K562 (cell line): ENCODE measurements around the gene HELZ2. TPM values are rescaled to one million over a fixed set of nuclear protein-coding genes. Genes with fewer than 3 reads are reported as not detected.

Source experiments
- ATAC-seq: fragments of 200-7000 bp; cut with Tn5 transposase; 3 replicates; pipeline ENCODE4 v1.9.1; 2020; ENCODE audit warnings: moderate library complexity
- BruUV-seq: library from RNA; stranded (reverse); fragments of 400-500 nt; replicated peaks from 2 replicates; lab custom pipeline; 2021; lab: Mats Ljungman, UMichigan
- CTCF ChIA-PET: fragments of 300-600 bp; formaldehyde crosslinking; extraction: SDS; loops from one replicate; lab custom pipeline; 2021; ENCODE audit warnings: low intra/inter-chr PET ratio; lab: Yijun Ruan, JAX
- POLR2A ChIA-PET: fragments of 300-600, 350-650 bp; sonication (Branson Sonifier 250); formaldehyde crosslinking; extraction: SDS; loops from one replicate; lab custom pipeline; 2021; ENCODE audit warnings: antibody characterized with exemption, inconsistent platforms; lab: Yijun Ruan, JAX
- DNase-seq, 4 experiments: peaks; one replicate each; pipeline versions ENCODE4 v3.0.0 to v3.0.0-alpha.2; 2011 to 2018; ENCODE audit warnings: low spot score in 3 of 4, mixed read lengths in 3 of 4; ENCODE audit errors: extremely low read depth in 1 of 4
- FAIRE-seq: peaks from 2 replicates; lab custom pipeline; 2011; peaks lifted over from hg19 to GRCh38; lab: Jason Lieb, UNC
- H2AFZ ChIP-seq: 2 replicates; pipeline ENCODE4 v1.6.0; 2011; ENCODE audit warnings: low read depth, low read length, control low read depth, inconsistent platforms
- H3K27ac ChIP-seq: fragments of 200-600 bp; 3 replicates; pipeline ENCODE4 v1.8.0; 2011; ENCODE audit warnings: low read depth, mild to moderate bottlenecking, control low read depth, inconsistent platforms, low read length, moderate library complexity, mixed read lengths; ENCODE audit errors: extremely low read depth
- H3K27me3 ChIP-seq, 2 experiments: fragments of 300-600 bp in 1 of 2; 2 replicates in 1 of 2; 3 replicates in 1 of 2; pipeline versions ENCODE4 v1.6.0 to v1.8.0; 2011; ENCODE audit warnings: inconsistent platforms in 2 of 2, low read length in 2 of 2, mild to moderate bottlenecking in 1 of 2, mixed read lengths in 1 of 2, moderate library complexity in 1 of 2; ENCODE audit not compliant: control insufficient read depth in 2 of 2, insufficient read depth in 2 of 2
- H3K36me3 ChIP-seq: fragments of 300-600 bp; 3 replicates; pipeline ENCODE4 v1.8.0; 2011; ENCODE audit warnings: mild to moderate bottlenecking, low read length, inconsistent platforms; ENCODE audit not compliant: control insufficient read depth, insufficient read depth
- H3K4me1 ChIP-seq, 2 experiments: fragments of 200-600 bp in 1 of 2; replicated peaks in 1 of 2; 2 replicates in 1 of 2; 3 replicates in 1 of 2; pipeline versions ENCODE4 v1.5.1 to v1.8.0; 2011; ENCODE audit warnings: inconsistent platforms in 2 of 2, low read length in 2 of 2, mild to moderate bottlenecking in 1 of 2, mixed read lengths in 1 of 2, moderate library complexity in 1 of 2; ENCODE audit not compliant: control insufficient read depth in 2 of 2, insufficient read depth in 2 of 2
- H3K4me2 ChIP-seq: 2 replicates; pipeline ENCODE4 v1.6.1; 2011; ENCODE audit warnings: low read length, control low read depth, inconsistent platforms, mixed read lengths; ENCODE audit not compliant: insufficient read depth
- H3K4me3 ChIP-seq: fragments of 200-600 bp; sonication (generic), shearing (Covaris generic); 2 replicates; pipeline ENCODE4 v1.5.1; 2016; ENCODE audit warnings: control low read depth, inconsistent platforms
- H3K79me2 ChIP-seq: fragments of 200-600 bp; 3 replicates; pipeline ENCODE4 v1.8.0; 2011; ENCODE audit warnings: low read length, inconsistent platforms; ENCODE audit not compliant: control insufficient read depth, insufficient read depth
- H3K9ac ChIP-seq, 2 experiments: 2 replicates each; pipeline versions ENCODE4 v1.6.0 to v1.6.1; 2011; ENCODE audit warnings: low read depth in 2 of 2, low read length in 2 of 2, control low read depth in 1 of 2, inconsistent platforms in 1 of 2, mild to moderate bottlenecking in 1 of 2, mixed read lengths in 1 of 2; ENCODE audit not compliant: insufficient read depth in 1 of 2
- H3K9me1 ChIP-seq: one replicate; pipeline ENCODE4 v1.6.0; 2011; ENCODE audit warnings: inconsistent platforms, mild to moderate bottlenecking, low read length, moderate library complexity; ENCODE audit not compliant: control insufficient read depth, insufficient read depth
- H3K9me3 ChIP-seq: replicated peaks from 2 replicates; pipeline ENCODE4 v1.5.1; 2011; ENCODE audit warnings: low read depth, low read length, inconsistent platforms; ENCODE audit not compliant: control insufficient read depth, insufficient read depth
- H4K20me1 ChIP-seq: replicated peaks from 2 replicates; pipeline ENCODE4 v1.6.1; 2011; ENCODE audit warnings: low read length, inconsistent platforms, mixed read lengths; ENCODE audit not compliant: control insufficient read depth, insufficient read depth
- CHD4 ChIP-seq: fragments of 200-600 bp; sonication (generic); IDR thresholded peaks from 3 replicates; pipeline ENCODE4 v1.6.1; 2012; ENCODE audit warnings: low read depth, mild to moderate bottlenecking, mixed read lengths, low read length, inconsistent platforms; ENCODE audit not compliant: insufficient read depth, insufficient replicate concordance, poor library complexity, severe bottlenecking
- GTF2A2 ChIP-seq: IDR thresholded peaks from 2 replicates; pipeline ENCODE4 v1.6.1; 2016; ENCODE audit warnings: mild to moderate bottlenecking, missing genetic modification characterization, missing compliant biosample characterization
- ZBTB11 ChIP-seq, 3 experiments: fragments of 200-800 bp in 1 of 3; fragments of 250-450 bp in 1 of 3; fragments of 450-650 bp in 1 of 3; sonication (Bioruptor Pico) in 1 of 3; sonication (Bioruptor generic) in 1 of 3; formaldehyde crosslinking in 1 of 3; IDR thresholded peaks; 2 replicates each; pipeline versions ENCODE4 v1.6.1 to v1.8.0; 2016 to 2022; ENCODE audit warnings: mild to moderate bottlenecking in 2 of 3, missing genetic modification characterization in 2 of 3, missing compliant biosample characterization in 1 of 3, moderate library complexity in 1 of 3
- ZNF263 ChIP-seq: sonication (generic); formaldehyde crosslinking; IDR thresholded peaks from 2 replicates; pipeline ENCODE4 v1.8.0; 2022; ENCODE audit warnings: mild to moderate bottlenecking, missing genetic modification reagents, borderline replicate concordance
- ZNF77 ChIP-seq: fragments of 250-450 bp; sonication (Bioruptor Pico); IDR thresholded peaks from 2 replicates; pipeline ENCODE4 v1.5.0; 2020
- ZSCAN29 ChIP-seq: fragments of 450-650 bp; IDR thresholded peaks from 2 replicates; pipeline ENCODE4 v1.6.1; 2017
- WGBS: fragments of 100-300 bp; shearing (Covaris generic); methylation state at CpG from one replicate; pipeline ENCODE4 v1.1.6; 2016; ENCODE audit warnings: low coverage, mixed read lengths; ENCODE audit not compliant: insufficient coverage; ENCODE audit errors: missing lambda C conversion rate; 5-methylcytosine and 5-hydroxymethylcytosine counted together
- in situ Hi-C: fragments of 300-500 bp; cut with MboI; formaldehyde crosslinking; loops from 4 replicates; pipeline ENCODE4 v1.15.0; 2018; ENCODE audit warnings: inconsistent platforms, mixed read lengths
- intact Hi-C: fragments of 100-400 bp; cut with micrococcal nuclease; formaldehyde crosslinking; loops from 2 replicates; pipeline ENCODE4 v1.14.2; 2022
- polyA plus RNA-seq, 8 experiments: library from polyadenylated mRNA; depleted of rRNA in 4 of 8; stranded (reverse) in 5 of 8; unstranded in 3 of 8; fragments of >200 nt; fragmentation: Nextera tagmentation in 2 of 8; fragmentation: Illumina TruSeq in 1 of 8; extraction: Ambion mirVana in 2 of 8; extraction: Trizol in 1 of 8; gene quantifications; 2 replicates each; pipeline versions ENCODE4 v1.2.1 to v1.2.3, GENCODE V29; 2011 to 2014; ENCODE audit warnings: inconsistent platforms in 1 of 8, missing spikeins in 1 of 8
- total RNA-seq, 7 experiments: library from RNA; depleted of rRNA in 6 of 7; stranded (reverse); fragments of >200 nt in 6 of 7; fragmentation: Illumina TruSeq in 2 of 7; extraction: Trizol in 2 of 7; gene quantifications; 2 replicates each; pipeline versions ENCODE4 v1.2.1 to v1.2.3, GENCODE V29; 2011 to 2021; ENCODE audit warnings: low replicate concordance in 1 of 7
- TF ChIP-seq, protein P1 (sequence below): fragments of 450-650 bp; IDR thresholded peaks from 2 replicates; pipeline ENCODE4 v1.6.1; 2016; ENCODE audit warnings: low read depth

The HELZ2 gene
- total and polyA plus RNA-seq, 9 of the 15 experiments (the other 6 are each of a cell fraction or from before 2014, with no cell fraction given): 0.03 to 7.8 (median 2.9) TPM; not detected in 1

GRCh38 chr20:63536241-63536977, 37.6 kb downstream of the HELZ2 start:
- Histone ChIP-seq H3K36me3 (no peaks in the 10 kb centered on the region), H3K79me2 (no peaks in the 10 kb centered on the region), H3K9me1 (no peaks in the 10 kb centered on the region), H3K9ac (peak overlapping the region in 1 of 2 experiments; percentile 28; a peak in 2 of 4 replicates), H3K4me3 (no peak overlapping the region), H3K27ac (no peak overlapping the region), H3K4me1 (peaks cover 6 to 83% of the 10 kb centered on the region in 2 experiments; a peak in 4 of 5 replicates), H3K4me2 (no peak overlapping the region), H2AFZ (no peak overlapping the region), H4K20me1 (peaks cover 6% of the 10 kb centered on the region), H3K27me3 (peaks cover 0 to 31% of the 10 kb centered on the region in 2 experiments; a peak in 3 of 5 replicates), H3K9me3 (no peaks in the 10 kb centered on the region)
- in situ Hi-C loops (no loop called here), intact Hi-C loops (loop anchor here (5.0 to 10.0 kb wide), 3 partner anchors 118 to 501 kb away; partner anchors contain the start of genes ARFRP1, C20orf204, RTEL1 and STMN3)
- DNase-seq (no peak), FAIRE-seq (no peak), ATAC-seq (no peak)
- ChIA-PET CTCF (interaction anchor here (0.7 to 3.4 kb wide), 2 partner anchors 437 to 500 kb away, joined by 3 to 25 read pairs; no protein-coding TSS in a partner anchor), POLR2A (interaction anchor here (0.6 to 0.9 kb wide), 8 partner anchors 9 to 425 kb away, joined by 3 to 7 read pairs (median 3); partner anchors contain the start of genes ARFRP1 and ZGPAT)
- BruUV-seq: no TSS peak
- 55% methylated on average over 33 of the region's 35 CpGs for WGBS
- TF ChIP-seq, protein P1, sequence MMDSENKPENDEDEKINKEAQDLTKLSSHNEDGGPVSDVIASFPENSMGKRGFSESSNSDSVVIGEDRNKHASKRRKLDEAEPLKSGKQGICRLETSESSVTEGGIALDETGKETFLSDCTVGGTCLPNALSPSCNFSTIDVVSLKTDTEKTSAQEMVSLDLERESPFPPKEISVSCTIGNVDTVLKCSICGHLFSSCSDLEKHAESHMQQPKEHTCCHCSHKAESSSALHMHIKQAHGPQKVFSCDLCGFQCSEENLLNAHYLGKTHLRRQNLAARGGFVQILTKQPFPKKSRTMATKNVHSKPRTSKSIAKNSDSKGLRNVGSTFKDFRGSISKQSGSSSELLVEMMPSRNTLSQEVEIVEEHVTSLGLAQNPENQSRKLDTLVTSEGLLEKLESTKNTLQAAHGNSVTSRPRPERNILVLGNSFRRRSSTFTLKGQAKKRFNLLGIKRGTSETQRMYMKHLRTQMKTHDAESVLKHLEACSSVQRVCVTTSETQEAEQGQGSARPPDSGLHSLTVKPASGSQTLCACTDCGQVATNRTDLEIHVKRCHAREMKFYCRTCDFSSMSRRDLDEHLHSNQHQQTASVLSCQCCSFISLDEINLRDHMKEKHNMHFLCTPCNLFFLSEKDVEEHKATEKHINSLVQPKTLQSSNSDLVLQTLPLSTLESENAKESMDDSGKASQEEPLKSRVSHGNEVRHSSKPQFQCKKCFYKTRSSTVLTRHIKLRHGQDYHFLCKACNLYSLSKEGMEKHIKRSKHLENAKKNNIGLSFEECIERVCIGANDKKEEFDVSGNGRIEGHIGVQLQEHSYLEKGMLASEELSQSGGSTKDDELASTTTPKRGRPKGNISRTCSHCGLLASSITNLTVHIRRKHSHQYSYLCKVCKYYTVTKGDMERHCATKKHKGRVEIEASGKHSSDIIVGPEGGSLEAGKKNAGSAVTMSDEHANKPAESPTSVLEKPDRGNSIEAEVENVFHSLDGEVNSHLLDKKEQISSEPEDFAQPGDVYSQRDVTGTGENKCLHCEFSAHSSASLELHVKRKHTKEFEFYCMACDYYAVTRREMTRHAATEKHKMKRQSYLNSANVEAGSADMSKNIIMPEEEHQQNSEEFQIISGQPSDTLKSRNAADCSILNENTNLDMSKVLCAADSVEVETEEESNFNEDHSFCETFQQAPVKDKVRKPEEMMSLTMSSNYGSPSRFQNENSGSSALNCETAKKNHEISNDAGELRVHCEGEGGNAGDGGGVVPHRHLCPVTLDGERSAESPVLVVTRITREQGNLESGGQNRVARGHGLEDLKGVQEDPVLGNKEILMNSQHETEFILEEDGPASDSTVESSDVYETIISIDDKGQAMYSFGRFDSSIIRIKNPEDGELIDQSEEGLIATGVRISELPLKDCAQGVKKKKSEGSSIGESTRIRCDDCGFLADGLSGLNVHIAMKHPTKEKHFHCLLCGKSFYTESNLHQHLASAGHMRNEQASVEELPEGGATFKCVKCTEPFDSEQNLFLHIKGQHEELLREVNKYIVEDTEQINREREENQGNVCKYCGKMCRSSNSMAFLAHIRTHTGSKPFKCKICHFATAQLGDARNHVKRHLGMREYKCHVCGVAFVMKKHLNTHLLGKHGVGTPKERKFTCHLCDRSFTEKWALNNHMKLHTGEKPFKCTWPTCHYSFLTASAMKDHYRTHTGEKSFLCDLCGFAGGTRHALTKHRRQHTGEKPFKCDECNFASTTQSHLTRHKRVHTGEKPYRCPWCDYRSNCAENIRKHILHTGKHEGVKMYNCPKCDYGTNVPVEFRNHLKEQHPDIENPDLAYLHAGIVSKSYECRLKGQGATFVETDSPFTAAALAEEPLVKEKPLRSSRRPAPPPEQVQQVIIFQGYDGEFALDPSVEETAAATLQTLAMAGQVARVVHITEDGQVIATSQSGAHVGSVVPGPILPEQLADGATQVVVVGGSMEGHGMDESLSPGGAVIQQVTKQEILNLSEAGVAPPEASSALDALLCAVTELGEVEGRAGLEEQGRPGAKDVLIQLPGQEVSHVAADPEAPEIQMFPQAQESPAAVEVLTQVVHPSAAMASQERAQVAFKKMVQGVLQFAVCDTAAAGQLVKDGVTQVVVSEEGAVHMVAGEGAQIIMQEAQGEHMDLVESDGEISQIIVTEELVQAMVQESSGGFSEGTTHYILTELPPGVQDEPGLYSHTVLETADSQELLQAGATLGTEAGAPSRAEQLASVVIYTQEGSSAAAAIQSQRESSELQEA: no peak
- TF ChIP-seq GTF2A2 (tag) (no peak), CHD4 (no peak), ZNF77 (CRISPR knock-in tag) (no peak), ZNF263 (no peak), ZBTB11 (CRISPR knock-in tag; IDR thresholded peaks at IDR 0.05) (peak in 1 of 3 experiments; percentile 91; a peak in 2 of 6 replicates), ZSCAN29 (no peak)
